Measurements from ENCODE around the gene TPCN2.

TPCN2 gene

DNA sequence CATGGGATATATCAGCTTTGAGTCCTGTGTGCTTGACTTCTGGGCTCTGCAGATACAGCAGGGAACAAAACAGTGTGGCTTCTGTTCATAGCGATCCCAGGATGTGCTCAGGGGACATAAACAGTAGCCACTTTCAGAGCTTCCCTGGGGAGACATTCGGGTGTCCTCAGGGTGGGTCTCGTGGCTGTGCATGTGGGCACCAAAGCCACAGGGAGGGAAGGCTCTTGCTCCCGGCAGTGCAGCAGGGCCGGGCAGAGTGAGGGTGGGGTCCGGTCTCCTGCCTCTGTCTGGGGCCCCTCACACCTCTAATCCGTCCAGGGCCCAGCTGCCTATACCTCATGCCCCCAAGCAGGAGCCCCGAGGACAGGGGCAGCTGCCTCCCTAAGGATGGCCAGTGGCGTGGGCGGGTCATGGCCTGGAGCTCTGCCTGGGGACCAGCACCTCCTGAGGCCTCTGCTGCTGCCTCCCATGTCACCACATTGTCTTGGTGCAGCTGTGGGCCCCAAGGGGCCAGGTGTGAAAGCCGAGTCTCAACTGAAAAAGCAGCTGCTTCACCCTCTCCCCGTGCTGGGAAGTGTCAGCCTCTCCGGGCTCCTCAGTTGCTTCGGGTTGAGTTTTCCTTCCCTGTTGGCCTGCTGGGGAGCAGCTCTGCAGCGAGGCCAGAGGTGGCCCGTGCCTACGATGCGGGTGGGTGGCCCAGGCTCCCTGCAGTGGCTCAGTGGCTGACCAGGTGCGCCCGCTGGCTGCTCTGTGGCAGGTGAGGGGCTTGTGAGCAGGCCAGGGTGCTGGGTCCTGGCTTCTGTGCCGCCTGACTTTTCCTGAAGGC lies 3.8 kb downstream of the TPCN2 start:
- H3K27ac ChIP-seq (ENCODE audit: low read depth, low read length), result no peak overlapping the region
- no peak overlapping the region for H3K4me3 ChIP-seq (ENCODE audit: low read depth, low read length)
- no peaks in the 10 kb centered on the region for H3K36me3 ChIP-seq (ENCODE audit: insufficient read depth, low read length)
- no peak overlapping the region for H2AFZ ChIP-seq (ENCODE audit: low read length, unreplicated experiment)
- no peaks in the 10 kb centered on the region for H3K27me3 ChIP-seq (ENCODE audit: insufficient read depth, low read length)
- H3K79me2 ChIP-seq (ENCODE audit: control insufficient read depth, insufficient read depth, low read length, unreplicated experiment), result peaks cover 46% of the 10 kb centered on the region
- peaks cover 15% of the 10 kb centered on the region for H3K4me1 ChIP-seq (ENCODE audit: control insufficient read depth, insufficient read depth, low read length, unreplicated experiment)

DNA sequence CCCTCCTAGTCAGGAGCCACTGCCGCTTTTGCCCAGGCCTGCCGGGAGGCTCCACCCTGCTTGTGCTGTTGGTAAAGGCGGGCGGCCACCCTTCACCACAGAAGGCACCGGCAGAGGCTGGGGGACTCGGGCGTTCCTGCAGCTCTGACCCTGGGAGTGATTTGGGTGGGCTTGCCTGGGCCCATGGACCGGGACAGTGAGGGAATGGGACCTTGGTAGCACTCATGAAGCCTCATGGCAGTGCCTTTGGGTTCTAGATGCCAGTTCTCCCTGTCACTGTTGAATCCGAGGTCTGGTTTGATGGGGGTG lies 4.4 kb downstream of the TPCN2 start:
- Histone ChIP-seq H3K4me1 (ENCODE audit: control insufficient read depth, insufficient read depth, low read length, unreplicated experiment) (peaks cover 12% of the 10 kb centered on the region), H3K36me3 (ENCODE audit: insufficient read depth, low read length) (no peaks in the 10 kb centered on the region), H2AFZ (ENCODE audit: low read length, unreplicated experiment) (no peak overlapping the region), H3K27me3 (ENCODE audit: insufficient read depth, low read length) (no peaks in the 10 kb centered on the region), H3K79me2 (ENCODE audit: control insufficient read depth, insufficient read depth, low read length, unreplicated experiment) (peaks cover 46% of the 10 kb centered on the region), H3K27ac (ENCODE audit: low read depth, low read length) (no peak overlapping the region), H3K4me3 (ENCODE audit: low read depth, low read length) (no peak overlapping the region)

DNA sequence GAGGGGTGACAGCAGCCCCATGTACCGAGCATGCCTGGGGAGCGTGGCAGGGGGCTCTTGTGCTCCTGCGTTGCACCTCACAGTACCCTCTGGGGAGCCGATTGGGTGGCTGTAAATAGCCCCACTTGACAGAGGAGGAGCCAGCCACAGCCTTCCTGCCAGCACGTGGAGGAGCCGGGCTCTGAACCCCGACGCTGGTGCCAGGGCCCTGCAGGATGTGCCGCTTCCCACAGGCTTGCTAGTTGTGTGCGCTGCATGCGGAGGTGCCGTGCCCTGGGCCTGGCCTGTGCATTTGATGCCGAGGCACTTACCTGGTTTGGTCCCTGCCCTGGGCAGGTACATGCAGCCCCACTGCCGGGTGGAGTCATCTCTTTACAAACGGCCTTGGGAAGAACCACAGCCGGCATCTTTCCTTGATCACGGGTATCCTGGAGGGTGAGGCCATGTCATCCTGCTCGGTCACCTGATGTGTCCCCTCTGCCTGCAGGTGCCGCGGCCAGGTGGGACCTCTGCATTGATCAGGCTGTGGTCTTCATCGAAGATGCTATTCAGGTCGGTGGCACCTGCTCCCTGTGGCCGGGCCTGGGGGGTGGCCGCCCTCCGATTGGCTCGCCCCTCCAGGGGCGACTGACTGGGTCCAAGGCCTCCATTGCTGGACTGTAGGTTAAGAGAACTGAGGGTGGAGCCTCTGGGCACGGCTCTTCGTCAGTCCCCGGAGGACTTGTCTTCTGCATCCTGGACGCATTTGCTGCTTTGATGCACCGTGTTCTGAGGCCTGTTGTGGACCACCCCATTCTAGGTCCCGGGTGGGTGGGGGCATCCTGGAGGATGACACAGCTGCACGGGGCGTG lies 5.0 kb downstream of the TPCN2 start:
- Histone ChIP-seq H3K27ac (ENCODE audit: low read depth, low read length) (no peak overlapping the region), H3K36me3 (ENCODE audit: insufficient read depth, low read length) (no peaks in the 10 kb centered on the region), H3K27me3 (ENCODE audit: insufficient read depth, low read length) (no peaks in the 10 kb centered on the region), H2AFZ (ENCODE audit: low read length, unreplicated experiment) (no peak overlapping the region), H3K4me3 (ENCODE audit: low read depth, low read length) (no peak overlapping the region), H3K4me1 (ENCODE audit: control insufficient read depth, insufficient read depth, low read length, unreplicated experiment) (peaks cover 9% of the 10 kb centered on the region), H3K79me2 (ENCODE audit: control insufficient read depth, insufficient read depth, low read length, unreplicated experiment) (peaks cover 46% of the 10 kb centered on the region)

DNA sequence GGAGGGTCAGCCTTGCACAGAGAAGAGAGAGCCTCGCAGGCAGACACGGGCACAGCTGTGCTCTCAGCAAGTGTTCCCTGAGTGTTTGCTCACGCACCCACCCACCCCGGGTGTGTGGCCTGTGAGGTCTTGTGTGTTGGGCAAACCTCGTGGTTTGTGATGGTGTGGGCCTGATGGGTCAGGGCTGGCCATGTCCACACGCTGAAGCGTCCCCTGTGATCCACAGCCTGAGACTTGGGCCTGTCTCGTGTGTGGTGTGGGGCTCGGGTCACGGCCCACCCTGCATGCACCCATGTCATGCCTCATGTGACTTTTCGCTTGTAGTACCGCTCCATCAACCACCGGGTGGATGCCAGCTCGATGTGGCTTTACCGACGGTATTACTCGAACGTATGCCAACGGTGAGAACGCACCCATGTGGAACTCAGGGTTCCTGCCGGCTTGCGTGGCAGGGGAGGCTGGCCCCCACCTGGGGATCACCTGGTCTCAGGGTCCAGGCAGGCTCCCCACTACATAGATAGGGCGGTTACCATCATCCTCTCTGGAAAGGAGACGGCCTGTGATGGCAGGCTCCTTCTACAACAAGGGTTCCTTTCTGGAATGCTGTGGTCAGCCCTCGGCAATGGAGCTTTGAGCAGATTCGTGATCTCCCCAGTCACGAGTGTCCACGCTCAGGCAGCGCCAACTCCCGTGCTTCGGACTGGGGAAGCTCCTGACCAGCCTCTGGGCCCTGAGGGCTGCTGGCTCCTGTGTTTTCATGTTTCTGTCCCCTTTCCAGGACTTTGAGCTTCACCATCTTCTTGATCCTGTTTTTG lies 5.9 kb downstream of the TPCN2 start:
- Histone ChIP-seq H3K4me3 (ENCODE audit: low read depth, low read length) (no peak overlapping the region), H2AFZ (ENCODE audit: low read length, unreplicated experiment) (no peak overlapping the region), H3K27ac (ENCODE audit: low read depth, low read length) (no peak overlapping the region), H3K36me3 (ENCODE audit: insufficient read depth, low read length) (no peaks in the 10 kb centered on the region), H3K27me3 (ENCODE audit: insufficient read depth, low read length) (no peaks in the 10 kb centered on the region), H3K4me1 (ENCODE audit: control insufficient read depth, insufficient read depth, low read length, unreplicated experiment) (peaks cover 7% of the 10 kb centered on the region), H3K79me2 (ENCODE audit: control insufficient read depth, insufficient read depth, low read length, unreplicated experiment) (peaks cover 38% of the 10 kb centered on the region)

DNA sequence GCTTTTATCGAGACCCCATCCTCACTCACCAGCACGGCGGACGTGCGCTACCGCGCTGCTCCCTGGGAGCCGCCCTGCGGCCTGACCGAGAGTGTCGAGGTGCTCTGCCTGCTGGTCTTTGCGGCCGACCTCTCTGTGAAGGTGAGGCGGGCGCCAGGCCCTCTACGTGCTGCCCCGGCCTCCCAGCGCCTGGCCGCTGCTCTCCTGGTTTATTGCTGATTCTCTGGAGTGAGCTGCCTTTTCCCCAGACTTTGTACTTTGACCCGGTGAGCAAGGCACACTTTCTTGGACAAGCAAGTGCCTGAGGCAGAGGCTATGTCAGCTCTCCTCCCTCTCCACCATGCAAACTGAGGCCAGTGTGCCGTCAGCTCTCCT lies 6.5 kb downstream of the TPCN2 start:
- Histone ChIP-seq H3K27ac (ENCODE audit: low read depth, low read length) (no peak overlapping the region), H2AFZ (ENCODE audit: low read length, unreplicated experiment) (no peak overlapping the region), H3K4me1 (ENCODE audit: control insufficient read depth, insufficient read depth, low read length, unreplicated experiment) (peaks cover 3% of the 10 kb centered on the region), H3K4me3 (ENCODE audit: low read depth, low read length) (no peak overlapping the region), H3K36me3 (ENCODE audit: insufficient read depth, low read length) (no peaks in the 10 kb centered on the region), H3K79me2 (ENCODE audit: control insufficient read depth, insufficient read depth, low read length, unreplicated experiment) (peaks cover 32% of the 10 kb centered on the region), H3K27me3 (ENCODE audit: insufficient read depth, low read length) (no peaks in the 10 kb centered on the region)

DNA sequence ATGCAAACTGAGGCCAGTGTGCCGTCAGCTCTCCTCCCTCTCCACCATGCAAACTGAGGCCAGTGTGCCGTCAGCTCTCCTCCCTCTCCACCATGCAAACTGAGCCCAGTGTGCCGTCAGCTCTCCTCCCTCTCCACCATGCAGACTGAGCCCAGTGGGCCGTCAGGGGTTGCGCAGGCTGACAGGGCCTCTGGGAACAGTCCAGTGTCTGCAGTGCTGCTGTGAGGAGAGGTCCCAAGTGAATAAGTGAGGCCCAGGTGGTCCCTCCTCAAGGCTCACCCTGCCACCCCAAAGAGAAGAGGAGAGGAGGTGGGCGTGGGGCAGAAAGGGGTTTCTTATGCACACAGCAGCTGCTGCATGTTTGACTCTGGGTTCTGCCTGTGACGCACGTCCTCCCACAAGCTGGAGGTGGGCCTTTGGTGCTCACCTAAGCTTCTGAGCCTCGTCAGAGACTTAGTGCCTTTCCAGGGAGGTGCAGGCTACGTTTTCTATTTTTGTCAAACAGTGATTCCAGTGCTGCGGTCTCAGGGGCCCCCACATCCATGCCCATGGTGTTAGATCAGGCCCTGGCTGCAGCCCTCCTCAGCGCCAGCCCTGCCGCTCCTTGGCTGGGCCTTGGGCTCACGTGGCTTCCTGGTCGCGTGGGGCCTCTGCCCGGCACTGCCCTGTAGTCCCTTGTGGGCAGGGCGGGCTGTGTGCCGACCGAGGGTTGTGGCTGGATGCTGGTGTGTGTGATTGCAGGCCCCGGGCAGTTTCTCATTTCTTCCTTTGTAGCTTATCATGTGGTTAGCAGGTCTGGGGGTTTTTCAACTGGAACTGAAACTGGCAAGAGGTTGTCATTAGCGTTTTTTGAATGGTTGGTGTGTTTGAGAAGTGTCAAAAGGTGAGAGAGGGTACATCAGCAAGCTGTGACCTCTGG lies 7.1 kb downstream of the TPCN2 start:
- Histone ChIP-seq H3K79me2 (ENCODE audit: control insufficient read depth, insufficient read depth, low read length, unreplicated experiment) (peaks cover 27% of the 10 kb centered on the region), H3K27me3 (ENCODE audit: insufficient read depth, low read length) (no peaks in the 10 kb centered on the region), H2AFZ (ENCODE audit: low read length, unreplicated experiment) (no peak overlapping the region), H3K4me1 (ENCODE audit: control insufficient read depth, insufficient read depth, low read length, unreplicated experiment) (peaks cover 2% of the 10 kb centered on the region), H3K4me3 (ENCODE audit: low read depth, low read length) (no peak overlapping the region), H3K36me3 (ENCODE audit: insufficient read depth, low read length) (no peaks in the 10 kb centered on the region), H3K27ac (ENCODE audit: low read depth, low read length) (no peak overlapping the region)

DNA sequence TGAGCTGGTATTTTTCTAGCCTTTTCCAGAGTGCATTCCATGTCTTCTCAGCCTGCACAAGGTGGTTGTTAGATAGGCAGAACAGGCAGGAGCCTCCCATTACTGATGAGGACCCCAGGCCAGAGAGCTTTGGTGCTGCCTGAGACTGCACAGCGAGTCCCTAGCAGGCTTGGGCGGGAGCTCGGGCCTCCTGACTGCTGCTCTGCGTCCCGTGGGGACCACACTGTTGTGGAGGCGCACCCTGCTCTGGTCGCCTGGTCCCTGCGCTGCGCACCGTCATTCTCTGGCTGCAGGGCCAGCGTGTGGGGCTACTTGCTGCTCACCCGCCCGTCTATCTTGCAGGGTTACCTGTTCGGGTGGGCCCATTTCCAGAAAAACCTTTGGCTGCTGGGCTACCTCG lies 8.5 kb downstream of the TPCN2 start:
- Histone ChIP-seq H3K27me3 (ENCODE audit: insufficient read depth, low read length) (no peaks in the 10 kb centered on the region), H3K4me1 (ENCODE audit: control insufficient read depth, insufficient read depth, low read length, unreplicated experiment) (no peaks in the 10 kb centered on the region), H3K4me3 (ENCODE audit: low read depth, low read length) (no peak overlapping the region), H3K27ac (ENCODE audit: low read depth, low read length) (no peak overlapping the region), H2AFZ (ENCODE audit: low read length, unreplicated experiment) (no peak overlapping the region), H3K79me2 (ENCODE audit: control insufficient read depth, insufficient read depth, low read length, unreplicated experiment) (peaks cover 16% of the 10 kb centered on the region), H3K36me3 (ENCODE audit: insufficient read depth, low read length) (no peaks in the 10 kb centered on the region)

DNA sequence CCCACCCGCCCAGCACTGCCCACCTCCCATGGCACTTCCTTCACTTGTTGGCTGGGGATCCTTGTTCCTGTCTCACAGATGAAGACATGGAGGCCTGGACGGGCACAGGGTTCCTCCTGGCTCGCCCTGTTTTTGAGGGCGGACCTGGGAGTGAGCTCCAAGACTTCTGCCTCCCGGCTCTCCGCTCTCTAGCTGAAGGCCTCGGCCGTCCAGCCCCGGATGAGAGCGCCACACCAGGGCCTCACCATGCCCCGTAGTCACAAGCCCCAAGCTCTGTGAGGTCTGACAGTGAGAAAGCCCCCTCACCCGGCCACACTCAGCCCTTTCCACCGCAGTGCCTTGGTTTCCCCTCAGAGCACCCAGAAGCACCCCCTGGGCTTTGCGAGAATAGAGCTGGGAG lies 9.1 kb downstream of the TPCN2 start:
- H3K36me3 ChIP-seq (ENCODE audit: insufficient read depth, low read length), result no peaks in the 10 kb centered on the region

DNA sequence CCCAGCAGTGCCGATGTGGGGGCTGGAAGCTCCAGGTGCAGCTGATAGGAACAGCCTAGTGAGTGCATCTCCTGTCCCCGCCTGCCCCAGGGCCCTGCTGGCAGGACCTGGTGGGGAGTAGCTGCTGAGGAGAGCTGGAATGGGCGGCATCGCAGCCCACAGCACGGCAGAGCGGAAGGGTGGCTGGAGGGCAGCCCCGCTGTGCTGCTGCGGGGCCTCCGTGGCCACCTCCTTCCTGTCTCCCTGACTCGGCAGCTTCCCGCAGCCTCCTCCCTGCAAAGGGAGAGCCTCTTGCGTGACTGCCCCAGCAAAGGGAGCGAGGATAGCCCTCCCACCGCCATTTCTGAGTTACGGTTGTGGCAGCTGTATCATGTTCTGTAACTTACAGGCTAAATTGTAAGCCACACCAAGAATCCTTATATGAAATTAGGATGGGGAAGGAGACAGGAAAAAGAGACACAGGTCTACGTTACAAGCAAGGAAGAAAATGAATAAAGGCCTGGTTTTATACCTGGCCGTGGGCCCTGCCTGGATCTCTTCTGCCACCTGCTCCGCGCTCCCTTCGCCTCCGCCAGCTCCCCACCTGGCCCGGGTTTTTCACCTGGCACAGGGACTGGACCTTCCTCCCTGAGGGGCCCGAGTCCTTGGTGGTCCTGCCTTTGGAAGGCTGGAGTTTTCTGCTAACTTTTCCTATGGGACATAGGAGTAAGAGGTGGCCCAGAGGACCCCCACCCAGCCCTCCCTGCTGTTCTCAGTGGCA lies 10.0 kb downstream of the TPCN2 start:
- peaks cover 6% of the 10 kb centered on the region for H3K79me2 ChIP-seq (ENCODE audit: control insufficient read depth, insufficient read depth, low read length, unreplicated experiment)
- no peak overlapping the region for H2AFZ ChIP-seq (ENCODE audit: low read length, unreplicated experiment)
- H3K4me3 ChIP-seq (ENCODE audit: low read depth, low read length), result no peak overlapping the region
- H3K27me3 ChIP-seq (ENCODE audit: insufficient read depth, low read length), result no peaks in the 10 kb centered on the region
- H3K4me1 ChIP-seq (ENCODE audit: control insufficient read depth, insufficient read depth, low read length, unreplicated experiment), result no peaks in the 10 kb centered on the region
- H3K36me3 ChIP-seq (ENCODE audit: insufficient read depth, low read length), result no peaks in the 10 kb centered on the region
- no peak overlapping the region for H3K27ac ChIP-seq (ENCODE audit: low read depth, low read length)

More for the DNA sequence above, 9.1 kb downstream of the TPCN2 start:
- H3K4me1 ChIP-seq (ENCODE audit: control insufficient read depth, insufficient read depth, low read length, unreplicated experiment), result no peaks in the 10 kb centered on the region
- H2AFZ ChIP-seq (ENCODE audit: low read length, unreplicated experiment), result no peak overlapping the region
- no peak overlapping the region for H3K4me3 ChIP-seq (ENCODE audit: low read depth, low read length)
- H3K79me2 ChIP-seq (ENCODE audit: control insufficient read depth, insufficient read depth, low read length, unreplicated experiment), result peaks cover 13% of the 10 kb centered on the region
- H3K27me3 ChIP-seq (ENCODE audit: insufficient read depth, low read length), result no peaks in the 10 kb centered on the region
- no peak overlapping the region for H3K27ac ChIP-seq (ENCODE audit: low read depth, low read length)
